Epithelial cell of proximal tubule (primary cell): Measurements from ENCODE around the gene SLC26A4. TPM values are rescaled to one million over a fixed set of nuclear protein-coding genes. Genes with fewer than 3 reads are reported as not detected.

Source experiments
- DNase-seq: peaks from one replicate; pipeline ENCODE4 v3.0.0-alpha.2; 2011; ENCODE audit warnings: low read depth
- H3K4me3 ChIP-seq: 2 replicates; pipeline ENCODE4 v1.5.1; 2011; ENCODE audit warnings: low read depth, mild to moderate bottlenecking, low read length
- CTCF ChIP-seq: conservative IDR thresholded peaks from 2 replicates; pipeline ENCODE4 v1.5.1; 2012; ENCODE audit warnings: low read depth, mild to moderate bottlenecking, low read length
- total RNA-seq: library from RNA; depleted of rRNA; stranded (reverse); fragments of >200 nt; gene quantifications from 2 replicates; pipeline ENCODE4 v1.2.3, GENCODE V29; 2015

The SLC26A4 gene
- total RNA-seq, 1 donor from 2014 or later, result 0.35 TPM

- no peak overlapping the region for H3K4me3 ChIP-seq
- DNase-seq, result no peak
- TF ChIP-seq CTCF, result no peak
Observed at GRCh38 chr7:107718456-107719193, 58.0 kb downstream of the SLC26A4 start.

- no peak overlapping the region for H3K4me3 ChIP-seq
- no peak for TF ChIP-seq CTCF
- no peak for DNase-seq
Observed at GRCh38 chr7:107721286-107721685, 60.7 kb downstream of the SLC26A4 start.

GRCh38 chr7:107723255-107723654 lies 62.6 kb downstream of the SLC26A4 start:
- no peak for TF ChIP-seq CTCF
- no peak for DNase-seq
- H3K4me3 ChIP-seq, result no peak overlapping the region

- TF ChIP-seq CTCF, result peak; percentile 76
- H3K4me3 ChIP-seq, result no peak overlapping the region
- DNase-seq, result no peak
Observed at GRCh38 chr7:107725138-107725740, 64.6 kb downstream of the SLC26A4 start.

- no peak for DNase-seq
- TF ChIP-seq CTCF, result no peak
- H3K4me3 ChIP-seq, result no peak overlapping the region
Observed at GRCh38 chr7:107726356-107727130, 65.9 kb downstream of the SLC26A4 start.

GRCh38 chr7:107728276-107728675 lies 67.6 kb downstream of the SLC26A4 start:
- no peak for DNase-seq
- no peak overlapping the region for H3K4me3 ChIP-seq
- no peak for TF ChIP-seq CTCF
